T-helper 9 cell (primary cell): ENCODE measurements around the gene ARMC12.
"Not testable (repeated sequence)": the region's sequence is repeated elsewhere in the genome, so short reads cannot be mapped to it uniquely, and the experiment has no call there.

Experiments used
- DNase-seq: peaks from one replicate; pipeline ENCODE4 v3.0.0-alpha.2; 2020

Gene ARMC12

DNA sequence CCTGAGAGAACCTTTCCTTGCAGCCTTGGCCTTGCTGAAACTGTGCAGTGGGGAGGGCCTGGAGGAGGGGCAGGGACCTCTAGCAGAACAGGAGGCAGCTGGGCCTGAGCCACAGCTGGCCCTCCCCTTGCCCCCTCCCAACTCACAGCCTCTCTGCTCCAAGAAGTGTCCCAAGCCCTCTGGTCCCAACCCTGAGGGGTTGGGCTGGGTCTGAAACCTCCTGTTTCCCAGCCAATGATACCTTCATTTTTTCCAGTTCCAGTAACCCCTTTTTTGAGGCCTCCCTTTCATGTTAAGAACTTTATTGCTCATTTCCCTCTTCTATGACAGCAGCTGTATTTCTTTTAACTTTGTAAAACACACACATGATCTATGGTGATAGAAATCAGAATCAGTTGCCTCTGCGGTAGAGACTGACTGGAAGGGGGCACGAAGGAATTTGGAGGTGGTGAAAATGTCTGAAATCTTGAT, 17.9 kb upstream of the ARMC12 start:
- no peak for DNase-seq

DNA sequence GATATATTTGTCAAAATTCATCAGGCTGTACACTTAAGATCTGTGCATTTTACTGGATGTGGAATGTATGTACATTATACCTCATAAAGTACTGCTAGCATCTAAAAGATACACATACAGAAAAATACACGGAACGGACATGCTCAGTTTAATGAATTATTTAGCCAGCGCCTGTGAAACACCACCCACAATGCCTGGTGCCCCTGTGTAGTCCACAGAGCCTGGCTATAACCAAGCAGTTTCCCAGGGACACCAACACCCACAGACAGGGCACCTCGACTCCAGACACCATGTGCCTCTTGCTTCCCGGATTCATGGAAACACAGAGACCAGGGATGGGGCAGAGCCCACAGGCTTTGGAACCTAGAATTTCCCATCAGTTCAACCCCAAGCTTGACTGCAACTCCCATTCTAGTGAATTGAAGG, 17.4 kb upstream of the ARMC12 start:
- no peak for DNase-seq

DNA sequence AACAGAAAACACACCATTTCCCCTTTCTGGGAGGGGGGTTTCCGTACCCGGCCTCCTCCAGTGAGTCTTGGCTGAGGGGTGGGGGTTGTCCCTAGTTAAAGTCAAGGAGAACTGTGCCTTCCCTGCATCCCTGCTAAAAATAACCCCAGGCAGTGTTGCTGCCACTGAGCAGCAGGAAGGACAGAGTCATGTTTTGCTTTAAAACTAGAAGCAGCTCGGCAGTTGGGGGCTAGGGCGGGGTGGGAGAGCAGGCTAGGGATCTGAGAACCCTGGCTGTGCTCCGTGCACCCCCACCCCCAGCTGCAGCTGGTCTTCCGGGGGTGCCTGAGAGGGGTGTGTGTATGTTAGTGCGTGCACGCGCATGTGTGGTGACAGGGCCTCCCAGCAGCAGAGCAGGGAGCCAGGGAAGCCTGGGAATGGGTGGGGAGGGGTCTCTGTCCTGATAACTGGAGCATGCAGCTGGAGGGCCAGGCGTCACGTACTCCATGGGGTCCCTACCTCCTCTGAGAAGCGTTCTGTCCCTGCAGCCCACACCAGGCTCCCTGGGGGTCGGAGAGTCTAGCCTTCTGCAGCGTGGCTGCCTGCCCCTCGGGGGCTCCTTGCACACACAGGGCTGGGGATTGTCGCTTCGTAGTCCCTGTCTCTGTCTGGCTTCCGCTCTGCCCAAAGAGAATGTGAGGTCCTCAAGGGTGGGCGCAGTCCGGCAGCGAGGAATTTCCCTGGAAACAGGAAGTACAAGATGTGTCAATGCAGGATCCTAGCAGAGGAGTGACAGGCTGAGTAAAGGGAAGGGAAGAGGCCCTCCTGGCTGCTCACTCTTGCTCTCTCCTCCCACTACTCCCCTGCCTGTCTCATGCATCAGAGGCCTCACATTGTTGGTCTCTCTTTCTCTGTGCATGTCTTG, 16.8 kb upstream of the ARMC12 start:
- no peak for DNase-seq

DNA sequence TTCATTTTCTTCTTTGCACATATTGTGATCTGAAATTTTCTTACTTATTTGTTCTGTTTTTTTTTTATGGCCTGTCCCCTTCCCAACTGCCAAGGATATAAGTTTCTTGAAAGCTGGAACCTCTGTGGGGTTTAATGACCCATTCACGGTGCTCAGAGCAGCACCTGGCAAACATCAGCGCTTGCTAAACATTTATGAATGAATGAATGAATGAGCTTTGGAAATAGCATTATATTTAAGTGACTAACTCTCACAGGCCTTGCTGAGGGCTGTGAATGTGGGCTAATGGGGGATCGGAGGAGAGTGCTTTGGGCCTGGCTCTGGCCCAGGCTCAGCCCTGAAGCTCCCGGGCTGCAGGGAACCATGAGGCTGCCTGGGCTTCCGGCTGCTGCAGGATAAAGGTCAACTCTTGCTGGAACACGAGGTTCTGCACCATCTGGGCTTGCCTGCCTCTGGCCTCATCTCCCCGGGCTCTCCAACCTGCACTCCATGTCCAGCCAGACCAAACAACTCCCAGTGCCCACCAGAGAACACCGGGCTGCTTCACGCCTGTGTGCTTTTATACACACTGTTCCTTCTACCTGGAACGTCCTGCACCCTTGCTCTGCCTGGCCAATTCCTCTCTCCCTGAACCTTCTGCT, 14.6 kb upstream of the ARMC12 start:
- no peak for DNase-seq

DNA sequence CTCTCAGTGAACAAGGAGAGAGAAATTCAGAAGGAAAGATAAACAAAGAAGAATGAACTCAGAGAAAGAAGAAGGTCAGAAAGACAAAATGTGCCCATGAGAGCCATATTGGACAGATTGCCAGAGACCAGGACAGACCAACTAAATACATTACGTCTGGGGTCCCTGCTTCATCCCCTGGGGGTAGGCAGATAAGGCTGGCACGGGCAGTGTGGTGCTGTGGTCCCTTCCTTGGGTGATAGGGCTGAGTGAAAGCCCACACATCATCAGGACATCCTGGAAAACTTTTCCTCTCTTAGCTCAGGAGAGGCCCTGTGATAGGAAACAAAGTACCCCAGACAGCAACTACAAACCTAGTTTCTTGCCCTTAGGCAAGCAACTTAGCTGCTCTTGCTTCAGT, 13.2 kb upstream of the ARMC12 start:
- DNase-seq, result no peak

DNA sequence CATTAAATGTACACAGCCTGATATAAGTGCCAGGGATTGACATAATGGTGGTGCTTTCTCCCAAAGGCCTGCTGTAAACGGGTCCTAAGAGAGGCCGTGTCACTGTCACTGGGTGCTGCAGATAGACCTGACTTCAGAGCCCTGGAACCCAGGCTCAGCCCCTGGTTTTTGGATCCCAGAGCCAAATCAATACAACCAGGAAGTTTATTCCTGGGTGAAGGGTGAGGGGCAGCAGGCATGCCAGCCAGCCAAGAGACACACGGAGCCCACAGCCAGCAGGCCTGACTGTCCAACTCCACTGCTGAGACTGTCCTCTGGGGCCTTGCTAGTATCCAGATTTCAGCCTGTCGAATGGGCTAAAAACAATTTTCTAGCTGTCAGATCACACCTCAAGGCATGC, 12.8 kb upstream of the ARMC12 start:
- no peak for DNase-seq

DNA sequence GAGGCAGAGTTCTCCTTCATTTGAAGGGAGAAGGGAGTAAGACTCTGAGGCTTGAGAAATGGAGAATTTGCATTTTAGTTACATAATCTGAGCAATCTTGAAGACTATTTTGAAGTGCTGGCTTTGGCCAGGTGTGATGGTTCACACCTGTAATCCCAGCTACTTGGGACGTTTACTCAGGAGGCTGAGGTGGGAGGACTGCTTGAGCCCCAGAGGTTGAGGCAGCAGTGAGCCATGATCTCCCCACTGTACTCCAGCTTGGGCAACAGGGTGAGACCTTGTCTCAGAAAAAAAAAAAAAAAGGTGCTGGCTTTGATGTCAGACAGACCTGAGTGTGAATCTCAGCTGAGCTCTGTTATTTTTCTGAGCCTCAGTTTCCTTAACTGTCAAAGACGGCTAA, 12.4 kb upstream of the ARMC12 start:
- no peak for DNase-seq

DNA sequence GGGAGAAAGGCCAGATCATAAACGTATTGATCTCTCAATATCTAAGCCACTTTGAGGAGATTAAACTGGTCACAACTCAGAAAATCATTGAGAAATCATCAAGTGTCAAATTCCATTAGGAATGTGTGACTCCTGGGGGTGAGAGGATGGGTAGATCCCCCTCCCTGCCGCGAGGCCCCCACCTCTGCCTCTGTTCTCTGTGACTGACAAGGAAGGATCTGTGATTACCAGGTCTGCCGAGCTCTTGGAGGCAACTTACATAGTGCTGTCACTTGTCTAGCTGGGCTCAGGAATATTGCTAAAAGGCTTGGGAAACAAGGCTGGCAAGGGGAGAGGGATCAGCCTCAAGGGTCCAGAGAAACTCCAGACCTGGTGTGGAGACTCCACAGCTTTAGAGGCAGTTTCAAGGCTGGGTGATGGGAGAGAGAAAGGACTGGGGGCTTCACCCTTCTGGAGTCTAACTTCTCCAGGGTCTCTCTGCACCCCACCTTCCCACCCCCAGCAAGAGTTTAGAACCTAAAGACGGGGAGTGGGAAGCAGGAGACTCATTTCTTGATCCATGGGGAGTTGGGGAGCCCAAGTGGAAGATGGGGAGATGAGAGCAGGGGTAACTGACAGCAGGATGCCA, 11.6 kb upstream of the ARMC12 start:
- no peak for DNase-seq

DNA sequence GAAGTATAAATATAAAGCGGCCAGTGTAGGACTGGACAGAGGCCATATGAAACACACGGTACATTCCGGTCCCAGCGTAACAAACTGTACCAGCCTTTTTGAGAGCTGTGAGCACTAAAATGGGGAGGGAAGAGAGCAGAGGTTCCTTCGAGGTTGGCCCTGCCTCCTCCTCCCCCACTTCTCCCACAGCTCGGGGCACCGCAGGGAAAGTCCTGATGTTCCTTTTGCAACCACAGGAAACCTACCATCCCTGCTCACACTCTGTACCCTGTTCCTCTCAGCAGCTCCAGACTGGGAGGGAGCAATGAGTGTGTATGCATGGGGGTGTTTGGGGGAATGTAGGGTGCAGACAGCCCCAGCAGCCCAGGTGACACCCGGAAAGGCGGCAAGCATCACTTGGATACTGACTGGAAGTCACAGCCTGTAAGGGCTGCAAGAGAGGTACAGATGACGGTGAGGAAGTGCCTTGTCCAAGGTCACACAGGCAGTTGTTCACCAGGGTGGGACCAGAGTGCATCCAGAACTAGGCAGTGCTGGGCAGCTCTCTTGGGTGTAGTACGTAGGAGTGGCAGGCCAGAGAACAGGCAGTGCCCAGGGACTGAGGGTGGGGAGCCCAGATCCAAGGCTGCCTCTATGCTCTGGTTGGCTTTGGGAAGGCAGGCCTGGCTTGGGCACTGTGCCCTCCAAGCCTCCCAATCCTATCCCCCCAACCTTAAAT, 11.0 kb upstream of the ARMC12 start:
- DNase-seq, result no peak

DNA sequence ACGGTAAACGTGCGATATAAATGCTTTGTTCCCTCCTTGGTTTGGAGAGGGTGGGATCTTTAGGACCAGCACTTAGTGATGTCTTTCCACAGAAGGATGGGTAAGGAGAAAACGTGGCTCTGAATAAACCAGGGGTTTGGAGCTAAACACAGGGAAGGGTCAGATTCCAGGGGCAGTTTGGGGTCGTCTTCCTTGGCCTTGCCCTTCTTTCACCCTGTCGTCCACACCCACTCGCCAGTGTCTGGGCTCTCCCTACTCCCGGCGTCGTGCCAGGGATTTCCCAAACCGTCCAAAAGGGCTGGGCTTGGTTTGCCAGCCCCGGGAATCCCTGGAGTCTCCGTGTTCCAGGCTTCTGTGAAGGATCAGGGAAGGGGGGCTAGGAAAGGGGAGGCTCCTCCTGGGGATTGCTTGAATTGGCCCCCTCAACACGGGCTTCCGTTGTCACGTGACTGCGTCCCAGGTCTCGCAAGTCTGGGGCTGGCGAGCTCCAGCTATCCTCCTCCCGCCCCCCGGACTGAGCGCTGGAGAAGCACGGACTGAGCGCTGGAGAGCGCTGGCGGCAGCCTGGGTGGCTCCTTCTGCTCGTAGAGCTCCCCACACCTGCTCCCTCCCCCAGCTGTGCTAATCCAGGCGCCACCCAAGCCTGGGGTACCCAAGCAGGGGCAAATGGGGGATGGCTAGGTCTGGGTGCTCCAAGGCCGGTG, 9.4 kb upstream of the ARMC12 start:
- DNase-seq, result no peak

DNA sequence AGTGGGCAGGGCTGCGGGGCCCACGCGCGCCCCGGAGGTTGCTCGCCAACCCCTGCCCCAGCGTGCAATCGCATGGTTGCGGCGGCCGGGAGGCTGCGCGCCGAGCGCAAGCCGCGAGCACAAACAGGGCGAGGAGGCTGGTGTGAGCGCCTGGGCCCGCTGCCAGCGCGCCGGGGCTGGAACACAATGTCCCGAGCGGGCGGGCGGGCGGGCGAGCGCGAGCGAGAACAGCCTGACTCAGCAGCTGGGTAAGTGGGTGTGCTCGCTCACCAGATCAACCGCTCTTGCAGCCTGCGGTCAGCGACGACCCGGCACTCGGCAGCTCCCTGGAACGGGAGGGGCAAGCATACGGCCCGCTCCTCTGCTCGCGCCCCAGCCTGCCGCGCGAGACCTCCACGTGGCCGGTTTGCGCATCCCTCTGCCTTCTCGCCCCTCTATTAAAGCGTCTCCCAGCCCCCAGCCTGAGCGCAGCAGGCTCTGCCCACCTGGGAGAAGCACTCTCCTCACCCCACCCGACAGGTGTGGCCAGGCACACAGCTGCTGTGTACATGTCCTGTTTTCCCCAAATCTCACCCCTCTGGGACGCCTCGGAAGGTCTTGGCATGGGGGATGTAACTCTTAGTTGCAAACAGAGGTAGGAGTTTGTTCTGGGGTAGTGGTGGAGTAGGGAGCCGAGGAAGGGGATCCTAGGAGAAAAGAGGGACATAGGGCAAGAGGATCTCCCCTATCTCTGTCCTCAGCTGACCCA, 8.7 kb upstream of the ARMC12 start:
- DNase-seq, result peak; percentile 79

DNA sequence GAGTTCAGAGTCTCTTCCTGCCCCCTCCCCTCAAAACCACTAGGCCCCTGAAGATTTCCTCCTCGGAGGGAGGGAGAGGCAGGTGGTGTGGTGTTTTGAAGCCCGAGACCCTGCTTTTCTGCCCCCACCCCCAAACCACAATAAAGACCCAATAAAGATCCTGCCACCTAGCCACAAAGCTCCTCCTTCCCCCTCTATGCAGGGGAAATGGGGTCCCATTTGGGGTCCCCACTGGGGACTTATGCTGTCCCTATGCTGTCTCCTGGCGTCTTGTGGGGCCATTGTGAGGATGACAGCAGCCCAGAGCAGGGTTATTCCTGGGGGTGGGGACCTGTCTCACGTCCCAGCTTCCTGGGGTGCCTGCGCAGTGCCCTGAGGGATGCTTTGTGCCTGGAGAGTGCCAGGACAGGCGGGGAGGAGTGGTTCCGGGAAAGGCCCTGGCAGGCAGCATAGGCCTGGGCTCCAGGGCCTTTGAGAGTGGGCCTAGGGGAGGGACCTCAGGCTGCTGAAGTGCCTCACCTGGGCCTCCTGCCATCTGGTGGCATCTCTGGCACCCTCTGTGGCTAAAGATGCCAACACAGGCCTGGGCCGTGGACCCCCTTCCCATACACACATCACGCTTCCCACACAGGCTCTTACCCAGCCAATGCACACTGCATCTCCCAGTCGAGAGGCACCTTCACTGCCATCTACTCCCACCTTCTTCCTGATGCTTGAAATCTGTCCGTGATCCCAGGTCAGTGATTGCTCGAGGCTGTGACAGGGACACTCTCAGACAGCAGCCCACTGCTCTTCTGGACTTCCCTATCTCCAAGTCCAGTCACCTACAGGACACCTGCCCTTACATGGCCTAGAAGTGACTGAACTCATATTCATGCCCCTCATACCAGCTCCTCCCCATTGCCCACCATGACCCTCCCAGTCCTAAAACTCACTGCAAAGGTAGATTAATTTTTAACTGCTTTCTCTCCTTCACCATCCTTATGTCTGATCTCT, 7.9 kb upstream of the ARMC12 start:
- DNase-seq, result no peak

DNA sequence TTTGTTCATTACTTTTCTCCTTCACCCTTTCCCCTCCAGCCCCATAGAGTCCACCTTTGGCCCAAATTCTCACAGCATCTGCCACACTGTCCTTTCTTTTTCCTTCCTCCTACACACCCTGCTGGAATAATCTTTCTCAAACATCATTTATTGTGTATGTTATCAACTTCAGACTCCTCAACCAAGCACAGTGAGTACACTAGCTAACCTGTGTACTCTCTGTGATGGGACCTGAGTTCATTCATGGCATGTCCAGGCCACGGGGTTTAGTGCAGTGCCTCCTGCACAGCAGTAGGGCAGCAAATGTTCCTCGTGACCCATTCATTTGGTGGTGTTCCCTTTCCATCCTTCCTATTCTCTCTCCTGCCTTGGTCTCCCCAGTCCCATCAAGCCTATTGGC, 7.1 kb upstream of the ARMC12 start:
- no peak for DNase-seq

DNA sequence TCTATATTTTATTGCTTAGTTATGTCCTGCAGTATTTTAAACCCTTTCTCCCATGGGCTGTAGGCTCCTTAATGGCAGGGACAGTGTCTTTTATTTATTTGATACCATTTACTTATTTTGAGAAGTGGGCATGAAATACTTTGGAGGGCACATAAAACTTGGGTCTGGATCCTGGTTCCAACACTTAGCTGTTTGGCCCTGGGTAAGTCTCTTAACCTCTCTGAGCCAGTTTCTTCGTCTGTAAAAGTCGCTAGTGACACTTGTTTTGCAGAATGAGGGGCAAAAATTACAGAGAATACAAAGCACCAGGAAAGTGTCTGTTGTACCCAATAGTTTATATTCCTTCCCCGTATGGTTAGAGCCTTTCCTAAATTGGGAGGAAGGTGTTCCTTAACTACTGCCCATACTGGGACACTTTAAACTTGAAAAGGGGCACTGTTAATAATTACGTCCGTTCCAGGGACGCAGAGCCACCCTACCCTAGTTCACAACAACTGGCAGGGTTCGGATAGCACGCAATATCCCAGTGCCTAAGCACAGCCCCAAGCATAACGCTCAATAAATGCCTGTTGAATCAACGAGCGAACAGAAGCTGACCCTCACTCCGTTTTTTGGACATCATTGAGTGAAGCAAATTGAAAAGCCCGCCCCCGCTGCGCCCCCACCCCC, 6.0 kb upstream of the ARMC12 start:
- DNase-seq, result no peak

DNA sequence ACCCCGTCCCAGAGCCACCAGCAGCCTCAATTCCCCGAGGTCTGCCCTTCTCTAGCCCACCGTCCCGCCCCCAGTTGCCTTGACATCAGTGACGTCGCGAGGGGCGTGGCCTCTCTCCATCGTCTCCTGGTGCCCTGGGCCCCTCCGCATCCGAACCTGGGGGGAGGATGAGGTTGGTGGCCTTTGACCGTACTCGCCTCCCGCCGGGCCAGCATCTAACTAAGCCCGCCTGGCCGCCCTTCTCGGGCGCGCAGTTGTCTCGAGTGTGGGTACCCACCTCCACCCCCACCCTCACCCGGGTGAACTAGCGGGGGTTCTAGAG, 5.5 kb upstream of the ARMC12 start:
- DNase-seq, result peak; percentile 91

DNA sequence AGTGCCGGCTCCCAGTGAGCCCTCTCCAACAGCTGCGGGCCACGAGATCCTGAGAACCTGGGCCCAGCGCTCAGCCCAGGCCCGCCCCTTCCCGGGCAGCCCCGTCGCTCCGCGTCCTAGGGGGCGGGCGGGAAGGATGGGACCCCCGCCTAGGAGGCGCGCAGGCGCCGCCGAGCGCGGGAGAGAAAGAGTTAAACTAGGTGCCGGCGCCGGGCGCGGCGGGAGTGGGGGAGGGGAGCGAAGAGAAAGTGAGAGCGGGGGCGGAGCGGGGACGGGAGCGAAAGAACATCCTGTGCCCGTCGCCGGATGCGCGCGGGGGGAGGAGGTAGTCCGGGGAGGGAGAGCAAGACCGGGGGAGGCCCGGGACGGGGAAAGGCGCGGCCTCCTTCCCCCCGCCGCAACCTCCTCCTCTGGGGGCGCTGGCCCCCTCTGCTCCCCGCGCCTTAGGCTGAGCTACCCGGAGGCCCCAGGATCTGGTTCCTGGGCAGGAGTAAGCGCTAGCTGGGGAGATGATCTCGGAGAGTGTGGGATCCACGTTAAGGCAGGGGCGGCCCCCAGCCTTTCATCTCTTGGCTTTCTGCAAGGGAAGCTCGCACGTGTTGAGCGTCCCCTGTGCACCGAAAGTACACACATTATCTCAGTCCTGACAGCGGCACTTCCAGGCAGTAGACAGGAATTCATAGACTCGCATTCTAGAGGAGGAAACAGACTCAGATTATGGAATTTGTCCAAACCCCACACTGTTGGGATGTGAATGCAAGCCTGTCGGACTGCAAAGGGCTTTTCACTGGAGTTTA, 4.9 kb upstream of the ARMC12 start:
- peak; percentile 92 for DNase-seq

DNA sequence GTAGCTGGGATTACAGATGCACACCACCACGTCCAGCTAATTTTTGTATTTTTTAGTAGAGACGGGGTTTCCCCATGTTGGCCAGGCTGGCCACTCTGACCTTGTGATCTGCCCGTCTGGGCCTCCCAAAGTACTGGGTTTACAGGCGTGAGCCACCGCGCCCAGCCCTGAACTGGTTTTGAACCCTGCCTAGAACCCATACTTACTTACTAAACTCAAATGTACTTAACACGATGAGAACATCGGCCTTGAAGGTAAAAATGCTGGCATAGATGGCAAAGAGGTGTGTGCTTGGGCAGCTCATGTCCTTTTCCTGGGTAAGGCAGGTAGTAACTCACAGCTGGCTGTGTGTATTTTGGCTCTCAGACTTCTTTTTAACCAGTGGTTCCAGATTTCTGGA, 3.2 kb upstream of the ARMC12 start:
- no peak for DNase-seq

DNA sequence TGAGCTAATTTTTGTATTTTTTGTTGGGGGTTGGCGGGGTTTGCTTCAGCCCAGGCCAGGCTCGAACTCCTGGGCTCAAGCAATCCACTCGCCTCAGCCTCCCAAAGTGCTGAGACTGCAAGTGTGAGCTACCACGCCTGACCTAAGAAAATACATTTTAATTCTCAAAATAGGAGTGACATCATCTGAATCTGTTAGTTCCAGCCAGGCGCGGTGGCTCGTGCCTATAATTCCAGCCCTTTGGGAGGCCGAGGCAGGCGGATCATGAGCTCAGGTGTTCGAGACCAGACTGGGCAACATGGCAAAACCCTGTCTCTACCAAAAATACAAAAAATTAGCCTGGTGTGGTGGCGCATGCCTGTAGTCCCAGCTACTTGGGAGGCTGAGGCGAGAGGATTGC, 2.5 kb upstream of the ARMC12 start:
- DNase-seq, result not testable (repeated sequence)

DNA sequence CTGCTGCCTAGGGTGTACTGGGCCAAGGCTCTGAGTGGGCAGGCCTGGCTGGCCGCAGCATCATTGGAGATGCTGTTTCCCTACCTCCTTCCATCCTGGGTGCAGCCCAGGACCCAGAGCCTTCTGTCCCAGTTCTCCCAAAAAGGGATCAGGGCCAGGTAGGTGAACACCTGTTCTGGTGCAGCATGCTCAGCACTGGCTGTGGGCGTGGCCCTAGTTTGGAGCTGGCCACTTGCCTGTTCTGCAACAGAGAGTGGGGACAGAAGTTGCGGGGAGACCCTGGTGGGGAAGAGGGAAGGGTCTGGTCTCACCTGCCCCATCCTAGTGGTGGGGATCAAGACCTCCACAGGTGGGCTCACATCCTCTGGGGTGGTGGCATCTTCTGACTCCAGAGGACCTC, 1.4 kb upstream of the ARMC12 start:
- DNase-seq, result no peak
